ENCODE measurements around the gene BRICD5.

DNA sequence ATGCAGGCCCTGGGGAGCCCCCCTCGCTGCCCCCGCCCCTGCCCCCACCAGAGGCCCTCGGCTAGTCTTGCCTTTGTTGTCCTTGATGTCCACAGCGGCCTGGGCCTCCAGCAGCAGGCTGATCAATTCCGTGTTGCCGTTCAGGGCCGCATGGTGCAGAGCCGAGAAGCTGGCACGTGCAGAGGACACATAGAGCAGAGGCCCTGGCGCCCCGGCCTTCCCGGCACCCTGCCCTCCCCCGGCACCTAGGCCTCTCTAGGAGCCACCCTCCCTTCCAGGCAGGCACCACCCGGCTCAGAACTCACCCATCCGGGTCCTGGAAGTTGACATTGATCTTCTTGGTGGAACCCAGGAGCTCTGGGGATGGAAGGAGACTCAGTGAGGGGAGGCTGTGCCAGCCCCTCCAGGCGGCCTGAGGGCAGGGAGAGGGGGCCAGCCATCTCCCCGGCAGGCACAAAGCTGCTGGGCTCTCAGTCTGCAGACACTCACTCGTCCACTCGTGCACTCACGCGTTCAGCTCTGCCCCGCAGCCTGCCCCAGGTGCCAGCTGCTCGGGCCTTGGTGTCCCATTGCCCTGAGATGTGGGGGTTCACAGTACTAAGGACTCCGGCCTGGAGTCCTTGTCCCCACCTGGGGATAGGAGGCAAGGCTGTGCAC, 20.5 kb downstream of the BRICD5 start:
- no peak for TF ChIP-seq EZH2 (IDR thresholded peaks at IDR 0.05; ENCODE audit: borderline replicate concordance, low read depth, low read length, poor library complexity, severe bottlenecking)
- TF ChIP-seq, protein P1, sequence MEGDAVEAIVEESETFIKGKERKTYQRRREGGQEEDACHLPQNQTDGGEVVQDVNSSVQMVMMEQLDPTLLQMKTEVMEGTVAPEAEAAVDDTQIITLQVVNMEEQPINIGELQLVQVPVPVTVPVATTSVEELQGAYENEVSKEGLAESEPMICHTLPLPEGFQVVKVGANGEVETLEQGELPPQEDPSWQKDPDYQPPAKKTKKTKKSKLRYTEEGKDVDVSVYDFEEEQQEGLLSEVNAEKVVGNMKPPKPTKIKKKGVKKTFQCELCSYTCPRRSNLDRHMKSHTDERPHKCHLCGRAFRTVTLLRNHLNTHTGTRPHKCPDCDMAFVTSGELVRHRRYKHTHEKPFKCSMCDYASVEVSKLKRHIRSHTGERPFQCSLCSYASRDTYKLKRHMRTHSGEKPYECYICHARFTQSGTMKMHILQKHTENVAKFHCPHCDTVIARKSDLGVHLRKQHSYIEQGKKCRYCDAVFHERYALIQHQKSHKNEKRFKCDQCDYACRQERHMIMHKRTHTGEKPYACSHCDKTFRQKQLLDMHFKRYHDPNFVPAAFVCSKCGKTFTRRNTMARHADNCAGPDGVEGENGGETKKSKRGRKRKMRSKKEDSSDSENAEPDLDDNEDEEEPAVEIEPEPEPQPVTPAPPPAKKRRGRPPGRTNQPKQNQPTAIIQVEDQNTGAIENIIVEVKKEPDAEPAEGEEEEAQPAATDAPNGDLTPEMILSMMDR (conservative IDR thresholded peaks at IDR 0.05; ENCODE audit: low read depth, low read length): no peak
